SK-N-SH (cell line): ENCODE results near the gene DENND1A. TPM values are rescaled to one million over a fixed set of nuclear protein-coding genes. Genes with fewer than 3 reads are reported as not detected.
A peak's percentile ranks its signal among the peaks of the same experiment; 100 is the strongest.

Experiments used
- CTCF ChIA-PET: fragments of 300-600, 350-600 bp; formaldehyde crosslinking; extraction: SDS; loops from one replicate; lab custom pipeline; 2021; lab: Yijun Ruan, JAX
- POLR2A ChIA-PET: fragments of 350-600 bp; sonication (Branson Sonifier 250); formaldehyde crosslinking; extraction: SDS; loops from one replicate; lab custom pipeline; 2020; ENCODE audit warnings: antibody characterized with exemption, inconsistent platforms; lab: Yijun Ruan, JAX
- DNase-seq: peaks from one replicate; pipeline ENCODE4 v3.0.0; 2012
- H2AFZ ChIP-seq: fragments of 200-600 bp; sonication (generic); 2 replicates; pipeline ENCODE4 v1.8.1; 2016; ENCODE audit warnings: antibody characterized with exemption, mild to moderate bottlenecking, low read depth
- H3F3A ChIP-seq: fragments of 200-600 bp; sonication (generic); replicated peaks from 2 replicates; pipeline ENCODE3; 2016; ENCODE audit warnings: antibody characterized with exemption, mild to moderate bottlenecking; ENCODE audit not compliant: insufficient read depth
- H3K27ac ChIP-seq, 2 experiments: fragments of 200-500 bp in 1 of 2; fragments of 200-600 bp in 1 of 2; sonication (Bioruptor generic) in 1 of 2; sonication (generic), shearing (Covaris generic) in 1 of 2; 2 replicates each; pipeline versions ENCODE4 v1.5.1 to v1.6.1; 2014 to 2016; ENCODE audit warnings: low read depth in 2 of 2, inconsistent platforms in 1 of 2, low read length in 1 of 2, mild to moderate bottlenecking in 1 of 2, mixed read lengths in 1 of 2
- H3K27me3 ChIP-seq: fragments of 200-600 bp; sonication (generic), shearing (Covaris generic); 2 replicates; pipeline ENCODE4 v1.6.1; 2016; ENCODE audit warnings: mixed run types; ENCODE audit not compliant: insufficient read depth
- H3K36me3 ChIP-seq, 2 experiments: fragments of 200-500 bp in 1 of 2; fragments of 200-600 bp in 1 of 2; sonication (Bioruptor generic) in 1 of 2; sonication (generic) in 1 of 2; replicated peaks in 1 of 2; 2 replicates each; pipeline versions ENCODE3 to v1.5.1; 2014 to 2016; ENCODE audit warnings: low read length in 1 of 2, mild to moderate bottlenecking in 1 of 2; ENCODE audit not compliant: insufficient read depth in 2 of 2, control insufficient read depth in 1 of 2
- H3K4me1 ChIP-seq, 2 experiments: fragments of 200-500 bp in 1 of 2; fragments of 200-600 bp in 1 of 2; sonication (Bioruptor generic) in 1 of 2; sonication (generic), shearing (Covaris generic) in 1 of 2; 2 replicates each; pipeline versions ENCODE4 v1.5.1 to v1.6.1; 2014 to 2016; ENCODE audit warnings: low read depth in 1 of 2, low read length in 1 of 2, mixed run types in 1 of 2; ENCODE audit not compliant: insufficient read depth in 2 of 2, control insufficient read depth in 1 of 2
- H3K4me2 ChIP-seq: fragments of 200-600 bp; sonication (generic), shearing (Covaris generic); 2 replicates; pipeline ENCODE4 v1.6.1; 2017; ENCODE audit warnings: mixed run types
- H3K4me3 ChIP-seq, 2 experiments: fragments of 200-500 bp in 1 of 2; fragments of 200-600 bp in 1 of 2; sonication (Bioruptor generic) in 1 of 2; sonication (generic), shearing (Covaris generic) in 1 of 2; 2 replicates each; pipeline versions ENCODE4 v1.5.1 to v1.8.1; 2014 to 2016; ENCODE audit warnings: low read depth in 2 of 2, inconsistent platforms in 1 of 2, low read length in 1 of 2, mild to moderate bottlenecking in 1 of 2, mixed read lengths in 1 of 2, moderate library complexity in 1 of 2
- H3K79me2 ChIP-seq: fragments of 200-600 bp; sonication (generic); 2 replicates; pipeline ENCODE4 v1.8.1; 2017; ENCODE audit warnings: mild to moderate bottlenecking; ENCODE audit not compliant: insufficient read depth
- H3K9ac ChIP-seq: fragments of 200-600 bp; sonication (generic); 2 replicates; pipeline ENCODE4 v1.6.1; 2017; ENCODE audit warnings: mixed run types
- H3K9me2 ChIP-seq: fragments of 200-600 bp; sonication (generic); 2 replicates; pipeline ENCODE4 v1.6.1; 2017; ENCODE audit warnings: mixed run types
- H3K9me3 ChIP-seq: fragments of 200-600 bp; sonication (generic); 2 replicates; pipeline ENCODE4 v1.6.1; 2017; ENCODE audit warnings: mixed run types, mild to moderate bottlenecking, moderate library complexity
- H4K20me1 ChIP-seq: fragments of 200-600 bp; sonication (generic); 2 replicates; pipeline ENCODE4 v1.6.1; 2017; ENCODE audit warnings: mild to moderate bottlenecking, mixed run types; ENCODE audit not compliant: insufficient read depth
- CHD2 ChIP-seq: fragments of 150-350 bp; IDR thresholded peaks from 2 replicates; pipeline ENCODE4 v1.6.1; 2018; ENCODE audit warnings: low read length; ENCODE audit not compliant: partially characterized antibody
- CTCF ChIP-seq: fragments of 200-600 bp; sonication (generic); IDR thresholded peaks from 2 replicates; pipeline ENCODE4 v1.6.1; 2017; ENCODE audit warnings: antibody characterized with exemption, mild to moderate bottlenecking, moderate library complexity
- FOSL2 ChIP-seq: IDR thresholded peaks from 2 replicates; pipeline ENCODE4 v1.4.0; 2012; ENCODE audit warnings: low read depth, mild to moderate bottlenecking, moderate library complexity, borderline replicate concordance
- FOXJ3 ChIP-seq: sonication (generic); formaldehyde crosslinking; IDR thresholded peaks from 2 replicates; pipeline ENCODE4 v1.5.1; 2020; ENCODE audit warnings: mild to moderate bottlenecking, missing genetic modification reagents
- GABPA ChIP-seq: IDR thresholded peaks from 2 replicates; pipeline ENCODE4 v1.4.0; 2012; ENCODE audit warnings: low read depth, mild to moderate bottlenecking
- IRF3 ChIP-seq: fragments of 150-350 bp; IDR thresholded peaks from 2 replicates; pipeline ENCODE4 v1.6.1; 2016; ENCODE audit warnings: mild to moderate bottlenecking, low read depth, low read length
- JUND ChIP-seq: IDR thresholded peaks from 2 replicates; pipeline ENCODE4 v1.4.0; 2012
- NFIC ChIP-seq: IDR thresholded peaks from 2 replicates; pipeline ENCODE4 v1.4.0; 2012; ENCODE audit warnings: borderline replicate concordance
- REST ChIP-seq: IDR thresholded peaks from 2 replicates; pipeline ENCODE4 v1.6.1; 2012; ENCODE audit warnings: mild to moderate bottlenecking, low read depth, low read length, moderate library complexity
- RXRA ChIP-seq: IDR thresholded peaks from 2 replicates; pipeline ENCODE4 v1.4.0; 2012; ENCODE audit warnings: low read depth, mild to moderate bottlenecking, borderline replicate concordance
- SMC3 ChIP-seq: IDR thresholded peaks from 2 replicates; pipeline ENCODE4 v1.6.1; 2012; ENCODE audit warnings: low read depth, low read length, improper control_type of control experiment
- TAF1 ChIP-seq: IDR thresholded peaks from 2 replicates; pipeline ENCODE4 v1.6.1; 2012; ENCODE audit warnings: low read depth, mild to moderate bottlenecking, low read length, moderate library complexity, borderline replicate concordance
- TCF12 ChIP-seq: IDR thresholded peaks from 2 replicates; pipeline ENCODE4 v1.4.0; 2012
- YY1 ChIP-seq: IDR thresholded peaks from 2 replicates; pipeline ENCODE4 v1.4.0; 2012; ENCODE audit warnings: low read depth, mild to moderate bottlenecking
- WGBS: methylation state at CpG from one replicate; pipeline ENCODE4 v1.1.6; 2017; ENCODE audit warnings: low lambda C conversion rate; 5-methylcytosine and 5-hydroxymethylcytosine counted together
- polyA plus RNA-seq, 3 experiments: library from polyadenylated mRNA; depleted of rRNA; stranded (reverse); fragments of >200 nt; gene quantifications; 2 replicates each; pipeline ENCODE4 v1.2.3, GENCODE V29; 2012

DENND1A gene
- polyA plus RNA-seq, 1 of the 3 experiments (the other 2 are of a cell fraction), result 25.4 TPM

GRCh38 chr9:123408313-123409262, 521.3 kb downstream of the DENND1A start:
- Histone ChIP-seq H2AFZ (no peak overlapping the region), H3K9me2 (no peaks in the 10 kb centered on the region), H3K27me3 (no peaks in the 10 kb centered on the region), H3K27ac (no peak overlapping the region), H3K4me3 (no peak overlapping the region), H4K20me1 (no peaks in the 10 kb centered on the region), H3K9ac (no peak overlapping the region), H3K36me3 (no peaks in the 10 kb centered on the region), H3K9me3 (no peaks in the 10 kb centered on the region), H3K4me2 (no peak overlapping the region), H3K79me2 (no peaks in the 10 kb centered on the region), H3K4me1 (peaks cover 0 to 13% of the 10 kb centered on the region in 2 experiments; a peak in 1 of 4 replicates), H3F3A (no peaks in the 10 kb centered on the region)
- CTCF ChIA-PET, result interaction anchor here (1.1 to 6.9 kb wide), 5 partner anchors 12 to 633 kb away, joined by 3 to 23 read pairs (median 4); no protein-coding TSS in a partner anchor
- POLR2A ChIA-PET, result no interaction called here
- DNase-seq, result no peak
- TF ChIP-seq TCF12 (no peak), YY1 (no peak), TAF1 (no peak), IRF3 (no peak), NFIC (no peak), FOXJ3 (CRISPR knock-in tag) (no peak), REST (no peak)
- WGBS, result 96% methylated on average over 9 of the region's 10 CpGs

- Histone ChIP-seq H3K9ac (no peak overlapping the region), H3K9me3 (no peaks in the 10 kb centered on the region), H4K20me1 (no peaks in the 10 kb centered on the region), H3K4me3 (no peak overlapping the region), H3K9me2 (no peaks in the 10 kb centered on the region), H3F3A (no peaks in the 10 kb centered on the region), H3K27ac (no peak overlapping the region), H3K4me1 (peaks cover 0 to 13% of the 10 kb centered on the region in 2 experiments; a peak in 1 of 4 replicates), H3K4me2 (no peak overlapping the region), H3K79me2 (no peaks in the 10 kb centered on the region), H3K27me3 (no peaks in the 10 kb centered on the region), H2AFZ (no peak overlapping the region), H3K36me3 (peaks cover 0 to 2% of the 10 kb centered on the region in 2 experiments)
- ChIA-PET CTCF (interaction anchor here (1.2 to 6.9 kb wide), 5 partner anchors 9 to 634 kb away, joined by 3 to 23 read pairs (median 5); no protein-coding TSS in a partner anchor), POLR2A (no interaction called here)
- 78% methylated on average over 20 of the region's 20 CpGs for WGBS
- DNase-seq, result peak; percentile 51
- TF ChIP-seq JUND (no peak), GABPA (no peak), SMC3 (no peak), CTCF (no peak), RXRA (no peak), FOSL2 (no peak), CHD2 (no peak)
Observed at GRCh38 chr9:123407217-123407851, 522.6 kb downstream of the DENND1A start.
